GM12878 (cell line): Measurements from ENCODE around the gene RIC1. TPM values are rescaled to one million over a fixed set of nuclear protein-coding genes. Genes with fewer than 3 reads are reported as not detected.
A peak's percentile ranks its signal among the peaks of the same experiment; 100 is the strongest.

Experiments
- BCL11A ChIP-seq: IDR thresholded peaks from 2 replicates; pipeline ENCODE4 v1.6.1; 2011; ENCODE audit warnings: low read depth, low read length
- BMI1 ChIP-seq: fragments of 450-650 bp; IDR thresholded peaks from 2 replicates; pipeline ENCODE4 v1.6.1; 2016; ENCODE audit warnings: mild to moderate bottlenecking, moderate library complexity, borderline replicate concordance
- CBFB ChIP-seq: IDR thresholded peaks from 2 replicates; pipeline ENCODE4 v1.6.1; 2016; ENCODE audit warnings: antibody characterized with exemption, low read depth
- CBX3 ChIP-seq: fragments of 200-600 bp; sonication (generic); IDR thresholded peaks from 2 replicates; pipeline ENCODE4 v1.6.1; 2016; ENCODE audit warnings: low read depth, borderline replicate concordance
- CHD2 ChIP-seq: IDR thresholded peaks from 2 replicates; pipeline ENCODE4 v1.6.1; 2011; ENCODE audit warnings: low read depth, low read length, improper control_type of control experiment, borderline replicate concordance
- CUX1 ChIP-seq: IDR thresholded peaks from 2 replicates; pipeline ENCODE4 v1.6.1; 2012; ENCODE audit warnings: improper control_type of control experiment, low read depth, low read length; ENCODE audit not compliant: insufficient replicate concordance
- EED ChIP-seq: sonication (generic); IDR thresholded peaks from 2 replicates; pipeline ENCODE4 v1.6.1; 2016; ENCODE audit warnings: antibody characterized with exemption, low read depth
- EZH2 ChIP-seq: IDR thresholded peaks from 2 replicates; pipeline ENCODE4 v1.6.1; 2012; ENCODE audit warnings: low read depth, mild to moderate bottlenecking, control low read depth, inconsistent platforms, low read length, borderline replicate concordance; ENCODE audit not compliant: control insufficient read depth
- FOS ChIP-seq: IDR thresholded peaks from 3 replicates; pipeline ENCODE4 v1.6.1; 2011; ENCODE audit warnings: borderline replicate concordance; ENCODE audit not compliant: insufficient read length; ENCODE audit errors: extremely low read depth
- KDM1A ChIP-seq: fragments of 200-600 bp; sonication (generic); IDR thresholded peaks from 2 replicates; pipeline ENCODE4 v1.6.1; 2016; ENCODE audit warnings: borderline replicate concordance
- MAX ChIP-seq: IDR thresholded peaks from 2 replicates; pipeline ENCODE4 v1.6.1; 2012; ENCODE audit warnings: low read depth, low read length, improper control_type of control experiment
- MLLT1 ChIP-seq: fragments of 450-650 bp; IDR thresholded peaks from 2 replicates; pipeline ENCODE4 v1.6.1; 2016; ENCODE audit warnings: mild to moderate bottlenecking
- MYC ChIP-seq: IDR thresholded peaks from 2 replicates; pipeline ENCODE4 v1.6.1; 2011; ENCODE audit warnings: mild to moderate bottlenecking, low read length, moderate library complexity, inconsistent platforms; ENCODE audit not compliant: insufficient read depth, insufficient replicate concordance, insufficient read length, severe bottlenecking
- POLR2AphosphoS2 ChIP-seq: IDR thresholded peaks from 2 replicates; pipeline ENCODE4 v1.6.1; 2011; ENCODE audit warnings: low read depth, mild to moderate bottlenecking, low read length, improper control_type of control experiment, moderate library complexity
- PRDM15 ChIP-seq: fragments of 450-650 bp; formaldehyde crosslinking; IDR thresholded peaks from 2 replicates; pipeline ENCODE4 v1.4.0; 2020; ENCODE audit warnings: mild to moderate bottlenecking, moderate library complexity
- SMAD1 ChIP-seq: fragments of 450-650 bp; IDR thresholded peaks from 2 replicates; pipeline ENCODE4 v1.6.1; 2018; ENCODE audit warnings: mild to moderate bottlenecking, low read depth; ENCODE audit not compliant: partially characterized antibody
- STAT1 ChIP-seq: fragments of 450-650 bp; conservative IDR thresholded peaks from 2 replicates; pipeline ENCODE4 v1.6.1; 2014; ENCODE audit warnings: antibody characterized with exemption, mild to moderate bottlenecking
- SUPT20H ChIP-seq: IDR thresholded peaks from 2 replicates; pipeline ENCODE4 v1.6.1; 2011; ENCODE audit warnings: low read depth, mild to moderate bottlenecking, low read length, moderate library complexity, borderline replicate concordance; ENCODE audit not compliant: control insufficient read depth
- polyA plus RNA-seq, 11 experiments: library from polyadenylated mRNA; depleted of rRNA in 4 of 11; unstranded in 6 of 11; stranded (reverse) in 5 of 11; fragments of >200 nt; fragmentation: Nextera tagmentation in 4 of 11; fragmentation: Illumina TruSeq in 1 of 11; extraction: Ambion mirVana in 4 of 11; extraction: Trizol in 1 of 11; gene quantifications; 1 replicate in 1 of 11; 2 replicates in 10 of 11; pipeline versions ENCODE4 v1.2.1 to v1.2.3, GENCODE V29; 2011 to 2016; ENCODE audit warnings: inconsistent platforms in 2 of 11, missing spikeins in 2 of 11, low read depth in 1 of 11
- total RNA-seq, 4 experiments: library from RNA; depleted of rRNA in 3 of 4; stranded (reverse); fragments of >200 nt in 3 of 4; fragmentation: Illumina TruSeq in 1 of 4; extraction: Trizol in 1 of 4; gene quantifications; 2 replicates each; pipeline versions ENCODE4 v1.2.1 to v1.2.3, GENCODE V29; 2013 to 2021

Gene RIC1
- total and polyA plus RNA-seq, 10 of the 15 experiments (the other 5 are each of a cell fraction or from before 2014, with no cell fraction given), result 6.2 to 59.8 (median 33.3) TPM

GRCh38 chr9:5628530-5629311, at the start of gene RIC1 (continued):
- peak; percentile 68; the same call in 1 of the 2 replicates for TF ChIP-seq EED
- no peak for TF ChIP-seq KDM1A
- TF ChIP-seq CBFB, result peak; percentile 37; the same call in 1 of the 2 replicates
- peak; percentile 76; the same call in 1 of the 2 replicates for TF ChIP-seq STAT1
- peak; percentile 15 for TF ChIP-seq SMAD1
- 0 out of 2 replicates have a peak, but pooled peaks have one; percentile 15 for TF ChIP-seq MLLT1
- no peak for TF ChIP-seq SUPT20H
- TF ChIP-seq POLR2AphosphoS2, result peak; percentile 94
- no peak for TF ChIP-seq FOS
- TF ChIP-seq MYC, result no peak
- no peak for TF ChIP-seq BMI1
- 0 out of 2 replicates have a peak, but pooled peaks have one; percentile 55 for TF ChIP-seq PRDM15 (CRISPR knock-in tag)
- no peak for TF ChIP-seq EZH2
- peak; percentile 80 for TF ChIP-seq CHD2
- TF ChIP-seq BCL11A, result 0 out of 2 replicates have a peak, but pooled peaks have one; percentile 10
- TF ChIP-seq CUX1, result no peak
- peak; percentile 61 for TF ChIP-seq MAX
- TF ChIP-seq CBX3, result no peak
